ENCODE data around the gene ASB16.

- TF ChIP-seq CTCF (IDR thresholded peaks at IDR 0.05; ENCODE audit: low read depth, low read length, missing input control) (no peak), SP1 (IDR thresholded peaks at IDR 0.05) (no peak), ATF3 (IDR thresholded peaks at IDR 0.05) (no peak), TAF1 (conservative IDR thresholded peaks at IDR 0.05) (no peak), FOXA2 (IDR thresholded peaks at IDR 0.05) (no peak), GABPA (IDR thresholded peaks at IDR 0.05 in 1 of 2, conservative IDR thresholded peaks at IDR 0.05 in 1 of 2) (no peak), REST (IDR thresholded peaks at IDR 0.05) (no peak), YY1 (IDR thresholded peaks at IDR 0.05) (no peak), EGR1 (IDR thresholded peaks at IDR 0.05; ENCODE audit: low read depth in 2 of 2) (no peak), MAX (IDR thresholded peaks at IDR 0.05) (no peak), HNF4G (IDR thresholded peaks at IDR 0.05) (no peak), RAD21 (IDR thresholded peaks at IDR 0.05) (no peak)
These were observed 48.3 kb upstream of the ASB16 start for GRCh38 chr17:44121997-44122815.

Data from liver (tissue), 3 donors.